Cardiac fibroblast (primary cell): ENCODE data around the gene RFC1.

Source experiments
- DNase-seq, 2 donors: peaks; one replicate each; pipeline versions ENCODE4 v3.0.0 to v3.0.0-alpha.2; 2010; ENCODE audit warnings: low read depth in 2 of 2
- H3K4me3 ChIP-seq, 2 donors: replicated peaks in 1 of 2; 1 replicate in 1 of 2; 2 replicates in 1 of 2; pipeline ENCODE4 v1.5.1; 2011; ENCODE audit warnings: low read depth in 2 of 2, low read length in 2 of 2, mild to moderate bottlenecking in 2 of 2, moderate library complexity in 1 of 2
- CTCF ChIP-seq: IDR thresholded peaks from one replicate; pipeline ENCODE4 v1.5.1; 2011; ENCODE audit warnings: low read depth, mild to moderate bottlenecking, low read length, inconsistent platforms

The RFC1 gene

GRCh38 chr4:39274503-39274902 lies 91.7 kb downstream of the RFC1 start:
- no peak overlapping the region for H3K4me3 ChIP-seq
- no peak for TF ChIP-seq CTCF

GRCh38 chr4:39263895-39264294 lies 102.3 kb downstream of the RFC1 start:
- H3K4me3 ChIP-seq, result no peak overlapping the region
- no peak for DNase-seq
- no peak for TF ChIP-seq CTCF

More at GRCh38 chr4:39274503-39274902, 91.7 kb downstream of the RFC1 start:
- DNase-seq, result no peak

- TF ChIP-seq CTCF, result no peak
- DNase-seq, result peak; percentile 51 to 55
- no peak overlapping the region for H3K4me3 ChIP-seq
Observed at GRCh38 chr4:39259571-39260330, 106.4 kb downstream of the RFC1 start.

- TF ChIP-seq CTCF, result no peak
- peak; percentile 42 to 51 for DNase-seq
- no peak overlapping the region for H3K4me3 ChIP-seq
Observed at GRCh38 chr4:39256436-39256835, 109.7 kb downstream of the RFC1 start.

GRCh38 chr4:39255871-39256270 lies 110.3 kb downstream of the RFC1 start:
- no peak overlapping the region for H3K4me3 ChIP-seq
- TF ChIP-seq CTCF, result no peak
- peak; percentile 25 to 36 for DNase-seq

GRCh38 chr4:39255266-39255665 lies 110.9 kb downstream of the RFC1 start:
- H3K4me3 ChIP-seq, result no peak overlapping the region
- DNase-seq, result peak; percentile 55 to 81
- TF ChIP-seq CTCF, result peak; percentile 43

- no peak for TF ChIP-seq CTCF
- no peak for DNase-seq
- no peak overlapping the region for H3K4me3 ChIP-seq
Observed at GRCh38 chr4:39243462-39243861, 122.7 kb downstream of the RFC1 start.
